ENCODE measurements around the gene AHSP. TPM values are rescaled to one million over a fixed set of nuclear protein-coding genes. Genes with fewer than 3 reads are reported as not detected.

AHSP gene
- total and polyA plus RNA-seq, 2 donors (not counting 1 experiment from before 2014, with no cell fraction given), result not detected

GRCh38 chr16:31486045-31486444 is 41.7 kb upstream of the AHSP start:
- H3K27me3 Mint-ChIP-seq, result peaks cover 14% of the 10 kb centered on the region
- Histone ChIP-seq H3K4me2 (replicated peaks; ENCODE audit: low read depth, low read length, poor library complexity, severe bottlenecking) (no peak overlapping the region), H4K20me1 (ENCODE audit: control insufficient read depth, insufficient read depth, low read length, poor library complexity, severe bottlenecking) (peaks cover 6% of the 10 kb centered on the region), H3K27me3 (replicated peaks in 1 of 4; ENCODE audit: control extremely low read depth in 1 of 4, control insufficient read depth in 3 of 4, insufficient read depth in 4 of 4, low read length in 3 of 4) (peaks cover 0 to 13% (median 4%) of the 10 kb centered on the region in 4 experiments), H3K9ac (ENCODE audit: low read length) (no peak overlapping the region), H3K79me2 (ENCODE audit: control insufficient read depth, insufficient read depth, low read length) (no peaks in the 10 kb centered on the region), H3K4me3 (ENCODE audit: control extremely low read depth in 1 of 5, extremely low read depth in 1 of 5, insufficient read depth in 1 of 5, low read depth in 2 of 5, low read length in 4 of 5) (no peak overlapping the region), H2AFZ (ENCODE audit: insufficient read depth, low read depth, low read length, poor library complexity, severe bottlenecking) (no peak overlapping the region), H3K9me3 (ENCODE audit: control extremely low read depth in 1 of 3, control insufficient read depth in 2 of 3, insufficient read depth in 1 of 3, low read length in 2 of 3) (peaks cover 0 to 5% (median 0%) of the 10 kb centered on the region in 3 donors), H3K36me3 (replicated peaks in 1 of 2; ENCODE audit: control extremely low read depth in 1 of 2, control insufficient read depth in 1 of 2, extremely low read depth in 1 of 2, insufficient read depth in 2 of 2, low read length in 1 of 2) (no peaks in the 10 kb centered on the region), H3K27ac (ENCODE audit: low read length in 2 of 2) (no peak overlapping the region), H3K4me1 (ENCODE audit: control insufficient read depth in 2 of 2, insufficient read depth in 2 of 2, low read length in 2 of 2) (peaks cover 10 to 16% of the 10 kb centered on the region in 2 donors)
- no peak for TF ChIP-seq EZH2 (IDR thresholded peaks at IDR 0.05; ENCODE audit: borderline replicate concordance, insufficient read depth, low read depth, low read length, poor library complexity, severe bottlenecking)
- TF ChIP-seq CTCF (IDR thresholded peaks at IDR 0.05), result no peak
- H3K4me1 Mint-ChIP-seq, result peaks cover 12% of the 10 kb centered on the region
- H3K9me3 Mint-ChIP-seq (ENCODE audit: insufficient read depth), result no peaks in the 10 kb centered on the region
- CTCF ChIA-PET, result interaction anchor here (0.9 kb wide), 1 partner anchor 26 kb away, joined by 3 read pairs; no protein-coding TSS in a partner anchor
- no peak for ATAC-seq (ENCODE audit: low read depth)
- 93% methylated on average over 4 of the region's 5 CpGs for WGBS (ENCODE audit: insufficient coverage)
- POLR2A ChIA-PET, result interaction anchor here (0.5 kb wide), 1 partner anchor 484 kb away, joined by 4 read pairs; no protein-coding TSS in a partner anchor
- intact Hi-C loops (cut with micrococcal nuclease), result no loop called here
- peak overlapping the region; percentile 66 for H3K4me3 Mint-ChIP-seq
- no peak for DNase-seq
- H3K27ac Mint-ChIP-seq, result no peak overlapping the region

- ATAC-seq (ENCODE audit: low read depth) (no peak), DNase-seq (no peak)
- Histone ChIP-seq H3K4me2 (replicated peaks; ENCODE audit: low read depth, low read length, poor library complexity, severe bottlenecking) (peak overlapping the region; percentile 96), H3K27ac (ENCODE audit: low read length in 2 of 2) (no peak overlapping the region), H3K36me3 (replicated peaks in 1 of 2; ENCODE audit: control extremely low read depth in 1 of 2, control insufficient read depth in 1 of 2, extremely low read depth in 1 of 2, insufficient read depth in 2 of 2, low read length in 1 of 2) (peaks cover 0 to 5% of the 10 kb centered on the region in 2 experiments), H2AFZ (ENCODE audit: insufficient read depth, low read depth, low read length, poor library complexity, severe bottlenecking) (peak overlapping the region; percentile 88), H3K79me2 (ENCODE audit: control insufficient read depth, insufficient read depth, low read length) (no peaks in the 10 kb centered on the region), H3K4me3 (ENCODE audit: control extremely low read depth in 1 of 5, extremely low read depth in 1 of 5, insufficient read depth in 1 of 5, low read depth in 2 of 5, low read length in 4 of 5) (peak overlapping the region in 4 of 5 experiments; percentile 51 to 72 (median 63)), H3K27me3 (replicated peaks in 1 of 4; ENCODE audit: control extremely low read depth in 1 of 4, control insufficient read depth in 3 of 4, insufficient read depth in 4 of 4, low read length in 3 of 4) (peaks cover 0 to 12% (median 4%) of the 10 kb centered on the region in 4 experiments), H3K9me3 (ENCODE audit: control extremely low read depth in 1 of 3, control insufficient read depth in 2 of 3, insufficient read depth in 1 of 3, low read length in 2 of 3) (peaks cover 0 to 5% (median 0%) of the 10 kb centered on the region in 3 donors), H3K4me1 (ENCODE audit: control insufficient read depth in 2 of 2, insufficient read depth in 2 of 2, low read length in 2 of 2) (peaks cover 10 to 16% of the 10 kb centered on the region in 2 donors), H4K20me1 (ENCODE audit: control insufficient read depth, insufficient read depth, low read length, poor library complexity, severe bottlenecking) (peaks cover 6% of the 10 kb centered on the region), H3K9ac (ENCODE audit: low read length) (peak overlapping the region; percentile 73)
- peak overlapping the region; percentile 79 for H3K27ac Mint-ChIP-seq
- 4% methylated on average over 48 of the region's 48 CpGs for WGBS (ENCODE audit: insufficient coverage)
- peaks cover 12% of the 10 kb centered on the region for H3K4me1 Mint-ChIP-seq
- H3K27me3 Mint-ChIP-seq, result peaks cover 11% of the 10 kb centered on the region
- intact Hi-C loops (cut with micrococcal nuclease), result loop anchor here (1.0 kb wide), 2 partner anchors 21 to 27 kb away; partner anchors contain the start of gene RUSF1
- peak overlapping the region; percentile 96 for H3K4me3 Mint-ChIP-seq
- H3K9me3 Mint-ChIP-seq (ENCODE audit: insufficient read depth), result no peaks in the 10 kb centered on the region
- no peak for TF ChIP-seq CTCF (IDR thresholded peaks at IDR 0.05)
- no peak for TF ChIP-seq EZH2 (IDR thresholded peaks at IDR 0.05; ENCODE audit: borderline replicate concordance, insufficient read depth, low read depth, low read length, poor library complexity, severe bottlenecking)
- ChIA-PET POLR2A (interaction anchor here (2.1 kb wide), 1 partner anchor 10 kb away, joined by 6 read pairs; no protein-coding TSS in a partner anchor), CTCF (interaction anchor here (1.5 to 2.2 kb wide), 2 partner anchors 10 to 27 kb away, joined by 6 to 7 read pairs; partner anchors contain the start of gene ARMC5)
Measured at GRCh38 chr16:31487071-31487719, 40.5 kb upstream of the AHSP start.

Measured in B cell (primary cell).